Neural cell (in vitro differentiated cells): ENCODE measurements around the gene MCIDAS. TPM values are rescaled to one million over a fixed set of nuclear protein-coding genes. Genes with fewer than 3 reads are reported as not detected.

Source experiments
- H2AFZ ChIP-seq: fragments of 200-600, 300-800 bp; sonication (generic), shearing (Covaris generic); 2 replicates; pipeline ENCODE4 v1.6.0; 2014; ENCODE audit warnings: low read depth, mild to moderate bottlenecking, antibody characterized with exemption, low read length, moderate library complexity
- H3F3A ChIP-seq: fragments of 200-600 bp; shearing (Covaris generic); 2 replicates; pipeline ENCODE4 v1.6.1; 2016; ENCODE audit warnings: mild to moderate bottlenecking, moderate library complexity, mixed read lengths, antibody characterized with exemption, low read length; ENCODE audit not compliant: insufficient read depth, poor library complexity, severe bottlenecking
- H3K27ac ChIP-seq: fragments of 200-600, 300-800 bp; sonication (generic), shearing (Covaris generic); 2 replicates; pipeline ENCODE4 v1.5.1; 2014; ENCODE audit warnings: mild to moderate bottlenecking, low read length, moderate library complexity
- H3K27me3 ChIP-seq: fragments of 300-800, 200-600 bp; sonication (generic), shearing (Covaris generic); 2 replicates; pipeline ENCODE4 v1.6.0; 2014; ENCODE audit warnings: mild to moderate bottlenecking, low read depth, low read length, moderate library complexity; ENCODE audit not compliant: insufficient read depth
- H3K36me3 ChIP-seq: fragments of 300-800, 200-600 bp; sonication (generic), shearing (Covaris generic); 2 replicates; pipeline ENCODE4 v1.5.1; 2014; ENCODE audit warnings: mild to moderate bottlenecking, antibody characterized with exemption, low read length, moderate library complexity; ENCODE audit not compliant: insufficient read depth
- H3K4me2 ChIP-seq: fragments of 300-800, 200-600 bp; sonication (generic), shearing (Covaris generic); 2 replicates; pipeline ENCODE4 v1.6.0; 2014; ENCODE audit warnings: mild to moderate bottlenecking, low read length
- H3K4me3 ChIP-seq: fragments of 300-800, 200-600 bp; sonication (generic), shearing (Covaris generic); 2 replicates; pipeline ENCODE4 v1.5.1; 2014; ENCODE audit warnings: mild to moderate bottlenecking, low read length, moderate library complexity
- H3K79me2 ChIP-seq: fragments of 200-600 bp; shearing (Covaris generic); replicated peaks from 2 replicates; pipeline ENCODE4 v1.6.0; 2014; ENCODE audit warnings: mild to moderate bottlenecking, low read length, moderate library complexity; ENCODE audit not compliant: insufficient read depth
- H3K9ac ChIP-seq: fragments of 300-800, 200-600 bp; sonication (generic), shearing (Covaris generic); 2 replicates; pipeline ENCODE4 v1.6.1; 2016; ENCODE audit warnings: mild to moderate bottlenecking, low read length, mixed read lengths
- H3K9me2 ChIP-seq: fragments of 200-600 bp; shearing (Covaris generic); 2 replicates; pipeline ENCODE4 v1.6.1; 2016; ENCODE audit warnings: mild to moderate bottlenecking, low read length, mixed read lengths; ENCODE audit not compliant: insufficient read depth
- H3K9me3 ChIP-seq: fragments of 200-600, 300-800 bp; sonication (generic), shearing (Covaris generic); 2 replicates; pipeline ENCODE4 v1.6.1; 2016; ENCODE audit warnings: mild to moderate bottlenecking, mixed run types, low read length, moderate library complexity, mixed read lengths
- H4K20me1 ChIP-seq: fragments of 200-600 bp; shearing (Covaris generic); 2 replicates; pipeline ENCODE4 v1.6.1; 2016; ENCODE audit warnings: mild to moderate bottlenecking, mixed run types; ENCODE audit not compliant: insufficient read depth
- CTCF ChIP-seq: fragments of 450-650 bp; IDR thresholded peaks from 2 replicates; pipeline ENCODE4 v1.5.1; 2014; ENCODE audit warnings: antibody characterized with exemption, mild to moderate bottlenecking, moderate library complexity; ENCODE audit not compliant: poor library complexity, severe bottlenecking
- EP300 ChIP-seq: fragments of 450-650 bp; conservative IDR thresholded peaks from 2 replicates; pipeline ENCODE4 v1.6.1; 2014; ENCODE audit warnings: antibody characterized with exemption, mild to moderate bottlenecking, moderate library complexity; ENCODE audit not compliant: poor library complexity, severe bottlenecking
- EZH2 ChIP-seq: fragments of 200-600, 300-800 bp; shearing (Covaris generic), sonication (generic); IDR thresholded peaks from 2 replicates; pipeline ENCODE4 v1.6.1; 2014; ENCODE audit warnings: antibody characterized with exemption, low read length, borderline replicate concordance, mild to moderate bottlenecking; ENCODE audit not compliant: insufficient read depth, poor library complexity, severe bottlenecking
- MXI1 ChIP-seq: fragments of 450-650 bp; conservative IDR thresholded peaks from 2 replicates; pipeline ENCODE4 v1.6.1; 2014; ENCODE audit warnings: antibody characterized with exemption, mild to moderate bottlenecking; ENCODE audit not compliant: poor library complexity, severe bottlenecking
- POLR2AphosphoS5 ChIP-seq: IDR thresholded peaks from 2 replicates; pipeline ENCODE4 v1.6.1; 2012
- RAD21 ChIP-seq: fragments of 450-650 bp; conservative IDR thresholded peaks from 2 replicates; pipeline ENCODE4 v1.6.1; 2014; ENCODE audit warnings: antibody characterized with exemption, mild to moderate bottlenecking, moderate library complexity
- REST ChIP-seq: IDR thresholded peaks from 2 replicates; pipeline ENCODE4 v1.6.1; 2012; ENCODE audit warnings: borderline replicate concordance
- SMC3 ChIP-seq: fragments of 450-650 bp; conservative IDR thresholded peaks from 2 replicates; pipeline ENCODE4 v1.6.1; 2014; ENCODE audit warnings: antibody characterized with exemption, mild to moderate bottlenecking, moderate library complexity; ENCODE audit not compliant: poor library complexity
- TAF1 ChIP-seq: IDR thresholded peaks from 2 replicates; pipeline ENCODE4 v1.6.1; 2012; ENCODE audit warnings: low read depth
- polyA plus RNA-seq: library from polyadenylated mRNA; depleted of rRNA; stranded (reverse); fragments of >200 nt; gene quantifications from 2 replicates; pipeline ENCODE4 v1.2.3, GENCODE V29; 2014

The MCIDAS gene
- polyA plus RNA-seq, 1 donor from 2014 or later, result not detected

GRCh38 chr5:55222092-55222984 is 4.8 kb downstream of the MCIDAS start:
- H3K36me3 ChIP-seq, result no peaks in the 10 kb centered on the region

More at GRCh38 chr5:55222092-55222984, 4.8 kb downstream of the MCIDAS start:
- H3K9me2 ChIP-seq, result no peaks in the 10 kb centered on the region
- H3K9me3 ChIP-seq, result peaks cover 3% of the 10 kb centered on the region
- no peaks in the 10 kb centered on the region for H4K20me1 ChIP-seq
- peaks cover 96% of the 10 kb centered on the region for H3K27me3 ChIP-seq
- H3F3A ChIP-seq, result no peaks in the 10 kb centered on the region
- no peak overlapping the region for H2AFZ ChIP-seq
- no peak overlapping the region for H3K9ac ChIP-seq
- H3K27ac ChIP-seq, result no peak overlapping the region
- no peak overlapping the region for H3K4me2 ChIP-seq
- TF ChIP-seq SMC3 (no peak), MXI1 (no peak), TAF1 (no peak), EP300 (no peak), REST (no peak), RAD21 (no peak), POLR2AphosphoS5 (no peak), EZH2 (no peak), CTCF (no peak)
- H3K79me2 ChIP-seq, result no peaks in the 10 kb centered on the region
- no peak overlapping the region for H3K4me3 ChIP-seq
